ENCODE measurements around the gene RANBP1. TPM values are rescaled to one million over a fixed set of nuclear protein-coding genes. Genes with fewer than 3 reads are reported as not detected.
"Not testable (repeated sequence)": the region's sequence is repeated elsewhere in the genome, so short reads cannot be mapped to it uniquely, and the experiment has no call there.

Gene RANBP1
- total and polyA plus RNA-seq, 2 experiments from 2014 or later, result 233 to 253 TPM

GRCh38 chr22:20158391-20159036 is 42.6 kb downstream of the RANBP1 start:
- Histone ChIP-seq H3K9ac (no peak overlapping the region), H3F3A (ENCODE audit: insufficient read depth) (no peaks in the 10 kb centered on the region), H3K27ac (no peak overlapping the region), H3K79me2 (ENCODE audit: insufficient read depth) (no peaks in the 10 kb centered on the region), H3K4me3 (no peak overlapping the region), H3K36me3 (ENCODE audit: low read depth) (no peaks in the 10 kb centered on the region), H3K9me2 (ENCODE audit: insufficient read depth) (no peaks in the 10 kb centered on the region), H4K20me1 (ENCODE audit: insufficient read depth) (no peaks in the 10 kb centered on the region), H3K27me3 (replicated peaks; ENCODE audit: insufficient read depth) (no peaks in the 10 kb centered on the region; the same call in 1 of the 2 replicates), H3K4me2 (ENCODE audit: unreplicated experiment) (no peak overlapping the region), H2AFZ (no peak overlapping the region), H3K9me3 (ENCODE audit: low read depth) (no peaks in the 10 kb centered on the region), H3K4me1 (ENCODE audit: insufficient read depth) (no peaks in the 10 kb centered on the region)
- WGBS, 2 experiments (ENCODE audit: low coverage in 1 of 2, low lambda C conversion rate in 2 of 2, missing lambda C conversion rate in 2 of 2), result 64 to 69% methylated on average over 12 to 15 of the region's 15 CpGs
- no peak for DNase-seq
- in situ Hi-C loops (cut with MboI), result loop anchor here (5.0 kb wide), 1 partner anchor 124 kb away; no protein-coding TSS in a partner anchor
- TF ChIP-seq EZH2 (IDR thresholded peaks at IDR 0.05; ENCODE audit: insufficient read depth, poor library complexity, severe bottlenecking) (no peak), EZH2phosphoT487 (IDR thresholded peaks at IDR 0.05; ENCODE audit: insufficient read depth, low read depth) (no peak)

GRCh38 chr22:20159076-20159475 is 43.2 kb downstream of the RANBP1 start:
- TF ChIP-seq EZH2phosphoT487 (IDR thresholded peaks at IDR 0.05; ENCODE audit: insufficient read depth, low read depth) (no peak), EZH2 (IDR thresholded peaks at IDR 0.05; ENCODE audit: insufficient read depth, poor library complexity, severe bottlenecking) (no peak)

GRCh38 chr22:20159531-20159930 is 43.6 kb downstream of the RANBP1 start:
- H3K79me2 ChIP-seq (ENCODE audit: insufficient read depth); DNase-seq; H3K27ac ChIP-seq; H3K9ac ChIP-seq; H3K4me1 ChIP-seq (ENCODE audit: insufficient read depth); H2AFZ ChIP-seq; H3K9me2 ChIP-seq (ENCODE audit: insufficient read depth); H3K27me3 ChIP-seq (replicated peaks; ENCODE audit: insufficient read depth); H3K36me3 ChIP-seq (ENCODE audit: low read depth); H3K4me3 ChIP-seq; H3K4me2 ChIP-seq (ENCODE audit: unreplicated experiment); H3F3A ChIP-seq (ENCODE audit: insufficient read depth); H4K20me1 ChIP-seq (ENCODE audit: insufficient read depth); H3K9me3 ChIP-seq (ENCODE audit: low read depth): not testable (repeated sequence)
- in situ Hi-C loops (cut with MboI), result loop anchor here (5.0 kb wide), 1 partner anchor 123 kb away; no protein-coding TSS in a partner anchor
- 67 to 69% methylated on average over 6 to 14 of the region's 14 CpGs for WGBS, 2 experiments (ENCODE audit: low coverage in 1 of 2, low lambda C conversion rate in 2 of 2, missing lambda C conversion rate in 2 of 2)

More at GRCh38 chr22:20159076-20159475, 43.2 kb downstream of the RANBP1 start:
- Histone ChIP-seq H3K9me2 (ENCODE audit: insufficient read depth) (no peaks in the 10 kb centered on the region), H3K36me3 (ENCODE audit: low read depth) (no peaks in the 10 kb centered on the region), H4K20me1 (ENCODE audit: insufficient read depth) (no peaks in the 10 kb centered on the region), H3K4me3 (no peak overlapping the region), H2AFZ (no peak overlapping the region), H3K9me3 (ENCODE audit: low read depth) (no peaks in the 10 kb centered on the region), H3K27ac (no peak overlapping the region), H3K9ac (no peak overlapping the region), H3K4me1 (ENCODE audit: insufficient read depth) (no peaks in the 10 kb centered on the region), H3K27me3 (replicated peaks; ENCODE audit: insufficient read depth) (no peaks in the 10 kb centered on the region; the same call in 1 of the 2 replicates), H3K4me2 (ENCODE audit: unreplicated experiment) (no peak overlapping the region), H3K79me2 (ENCODE audit: insufficient read depth) (no peaks in the 10 kb centered on the region), H3F3A (ENCODE audit: insufficient read depth) (no peaks in the 10 kb centered on the region)
- in situ Hi-C loops (cut with MboI), result loop anchor here (5.0 kb wide), 1 partner anchor 123 kb away; no protein-coding TSS in a partner anchor
- 46 to 49% methylated on average over 8 to 9 of the region's 9 CpGs for WGBS, 2 experiments (ENCODE audit: low coverage in 1 of 2, low lambda C conversion rate in 2 of 2, missing lambda C conversion rate in 2 of 2)
- no peak for DNase-seq

GRCh38 chr22:20160041-20160440 is 44.1 kb downstream of the RANBP1 start:
- no peak for TF ChIP-seq EZH2phosphoT487 (IDR thresholded peaks at IDR 0.05; ENCODE audit: insufficient read depth, low read depth)
- no peak for TF ChIP-seq EZH2 (IDR thresholded peaks at IDR 0.05; ENCODE audit: insufficient read depth, poor library complexity, severe bottlenecking)
- no peak for DNase-seq
- no peaks in the 10 kb centered on the region for H3K9me3 ChIP-seq (ENCODE audit: low read depth)
- H3K4me2 ChIP-seq (ENCODE audit: unreplicated experiment), result no peak overlapping the region
- no peaks in the 10 kb centered on the region for H3F3A ChIP-seq (ENCODE audit: insufficient read depth)
- no peak overlapping the region for H3K4me3 ChIP-seq
- no peaks in the 10 kb centered on the region for H4K20me1 ChIP-seq (ENCODE audit: insufficient read depth)
- no peaks in the 10 kb centered on the region; the same call in 1 of the 2 replicates for H3K27me3 ChIP-seq (replicated peaks; ENCODE audit: insufficient read depth)
- no peak overlapping the region for H2AFZ ChIP-seq
- H3K9me2 ChIP-seq (ENCODE audit: insufficient read depth), result no peaks in the 10 kb centered on the region
- no peak overlapping the region for H3K27ac ChIP-seq
- no peak overlapping the region for H3K9ac ChIP-seq
- in situ Hi-C loops (cut with MboI), result no loop called here
- H3K79me2 ChIP-seq (ENCODE audit: insufficient read depth), result no peaks in the 10 kb centered on the region
- H3K4me1 ChIP-seq (ENCODE audit: insufficient read depth), result no peaks in the 10 kb centered on the region
- no peaks in the 10 kb centered on the region for H3K36me3 ChIP-seq (ENCODE audit: low read depth)
- 41 to 54% methylated on average over 7 to 10 of the region's 10 CpGs for WGBS, 2 experiments (ENCODE audit: low coverage in 1 of 2, low lambda C conversion rate in 2 of 2, missing lambda C conversion rate in 2 of 2)
